HG02763 (cell line): ENCODE data around the gene SHLD3.
"Not testable (repeated sequence)": the region's sequence is repeated elsewhere in the genome, so short reads cannot be mapped to it uniquely, and the experiment has no call there.

Experiments used
- ATAC-seq: cut with Tn5 transposase; IDR thresholded peaks from one replicate; pipeline ENCODE4 v1.9.1; 2021; ENCODE audit warnings: mild to moderate bottlenecking, moderate library complexity; ENCODE audit not compliant: unreplicated experiment

Gene SHLD3

GRCh38 chr5:65624571-65625555 lies at the start of gene SHLD3, which contains the start of gene TRAPPC13:
SHLD3 (plus strand) TSS chr5:65625027; CDS start chr5:65629588, 4,561 bp downstream.
TRAPPC13 (plus strand) TSS chr5:65625027; CDS start chr5:65625061, 34 bp downstream.
- ATAC-seq, result peak; percentile 73

GRCh38 chr5:65577141-65577540 lies 47.7 kb upstream of the SHLD3 start:
- no peak for ATAC-seq

GRCh38 chr5:65588694-65589093 lies 36.1 kb upstream of the SHLD3 start:
- no peak for ATAC-seq

GRCh38 chr5:65601761-65602160 lies 23.1 kb upstream of the SHLD3 start:
- ATAC-seq, result not testable (repeated sequence)

- ATAC-seq, result no peak
Measured at GRCh38 chr5:65611524-65611923, 13.3 kb upstream of the SHLD3 start.

- ATAC-seq, result no peak
Measured at GRCh38 chr5:65612298-65612907, 12.4 kb upstream of the SHLD3 start.

GRCh38 chr5:65620021-65620420 lies 4.8 kb upstream of the SHLD3 start:
- no peak for ATAC-seq

- not testable (repeated sequence) for ATAC-seq
Measured at GRCh38 chr5:65621961-65622360, 2.9 kb upstream of the SHLD3 start.

GRCh38 chr5:65623482-65623881 lies 1.3 kb upstream of the SHLD3 start:
- ATAC-seq, result no peak

GRCh38 chr5:65624025-65624570 lies 729 bp upstream of the SHLD3 start, which contains the start of gene TRIM23:
TRIM23 (minus strand) TSS chr5:65624333; CDS start chr5:65624274, 59 bp downstream.
- ATAC-seq, result peak; percentile 95

GRCh38 chr5:65625743-65626142 lies 916 bp downstream of the SHLD3 start:
- no peak for ATAC-seq

GRCh38 chr5:65630981-65631380 lies 6.2 kb downstream of the SHLD3 start:
- no peak for ATAC-seq

- no peak for ATAC-seq
Measured at GRCh38 chr5:65640240-65640639, 15.4 kb downstream of the SHLD3 start.

- ATAC-seq, result no peak
Measured at GRCh38 chr5:65646938-65647337, 22.1 kb downstream of the SHLD3 start.

- ATAC-seq, result no peak
Measured at GRCh38 chr5:65647941-65648340, 23.1 kb downstream of the SHLD3 start.

- no peak for ATAC-seq
Measured at GRCh38 chr5:65651144-65651543, 26.3 kb downstream of the SHLD3 start.

- no peak for ATAC-seq
Measured at GRCh38 chr5:65654713-65655112, 29.9 kb downstream of the SHLD3 start.

GRCh38 chr5:65663804-65664521 lies 39.1 kb downstream of the SHLD3 start:
- no peak for ATAC-seq

- no peak for ATAC-seq
Measured at GRCh38 chr5:65668696-65669095, 43.9 kb downstream of the SHLD3 start.

- no peak for ATAC-seq
Measured at GRCh38 chr5:65672796-65673195, 48.0 kb downstream of the SHLD3 start.

- ATAC-seq, result no peak
Measured at GRCh38 chr5:65674749-65675148, 49.9 kb downstream of the SHLD3 start.
